ENCODE results near the gene VAMP2. TPM values are rescaled to one million over a fixed set of nuclear protein-coding genes. Genes with fewer than 3 reads are reported as not detected.

VAMP2 gene
- total and polyA plus RNA-seq, 4 donors = 4.2 to 25.9 (median 10.2) TPM

- Histone ChIP-seq H3K4me3 (ENCODE audit: low read depth in 1 of 3, low read length in 3 of 3) (peak overlapping the region; percentile 69 to 99 (median 89)), H3K9ac (ENCODE audit: low read depth in 1 of 2, low read length in 2 of 2) (peak overlapping the region; percentile 95 to 100), H3K27me3 (ENCODE audit: control insufficient read depth in 4 of 4, insufficient read depth in 4 of 4, low read length in 3 of 4) (no peaks in the 10 kb centered on the region), H3K36me3 (ENCODE audit: control insufficient read depth in 4 of 4, insufficient read depth in 3 of 4, low read depth in 1 of 4, low read length in 3 of 4) (peaks cover 2 to 10% (median 6%) of the 10 kb centered on the region in 4 donors), H3K9me3 (ENCODE audit: control insufficient read depth in 4 of 4, low read length in 3 of 4) (no peaks in the 10 kb centered on the region), H3K27ac (ENCODE audit: low read depth in 1 of 2, low read length in 2 of 2) (peak overlapping the region; percentile 97 to 99), H3K4me1 (ENCODE audit: control insufficient read depth in 4 of 4, insufficient read depth in 4 of 4, low read length in 3 of 4) (peaks cover 9 to 62% (median 41%) of the 10 kb centered on the region in 4 donors)
- TF ChIP-seq SP1 (IDR thresholded peaks at IDR 0.05) (peak; percentile 99), NR2F2 (IDR thresholded peaks at IDR 0.05) (peak; percentile 81), MAX (IDR thresholded peaks at IDR 0.05) (peak; percentile 91), FOXA2 (IDR thresholded peaks at IDR 0.05) (peak; percentile 94), ATF3 (IDR thresholded peaks at IDR 0.05) (peak; percentile 41), RXRA (IDR thresholded peaks at IDR 0.05) (peak; percentile 54 to 58), REST (IDR thresholded peaks at IDR 0.05) (peak; percentile 94), CTCF (IDR thresholded peaks at IDR 0.05; ENCODE audit: low read depth, low read length, missing input control) (no peak), HNF4A (conservative IDR thresholded peaks at IDR 0.05) (peak; percentile 65), GABPA (IDR thresholded peaks at IDR 0.05 in 1 of 2, conservative IDR thresholded peaks at IDR 0.05 in 1 of 2) (peak in 1 of 2 donors; percentile 86), YY1 (IDR thresholded peaks at IDR 0.05) (peak; percentile 94), TAF1 (conservative IDR thresholded peaks at IDR 0.05) (peak; percentile 97), RAD21 (IDR thresholded peaks at IDR 0.05) (peak; percentile 10 to 23), EGR1 (IDR thresholded peaks at IDR 0.05; ENCODE audit: low read depth in 2 of 2) (peak; percentile 99), JUND (IDR thresholded peaks at IDR 0.05) (peak; percentile 70 to 84), ZBTB33 (IDR thresholded peaks at IDR 0.05) (peak; percentile 77), HNF4G (IDR thresholded peaks at IDR 0.05) (peak; percentile 57), FOXA1 (IDR thresholded peaks at IDR 0.05) (peak; percentile 96)
- whole genome bisulfite sequencing = under 1% methylated on average over 59 of the region's 59 CpGs
- DNase-seq (ENCODE audit: low spot score) = peak; percentile 98
Observed at GRCh38 chr17:8156246-8156992, 6.3 kb downstream of the VAMP2 start.
